A172 (cell line): ENCODE data around the gene CER1. TPM values are rescaled to one million over a fixed set of nuclear protein-coding genes. Genes with fewer than 3 reads are reported as not detected.

Source experiments
- DNase-seq: peaks from one replicate; pipeline ENCODE4 v3.0.0-alpha.2; 2015; ENCODE audit warnings: low spot score
- total RNA-seq: library from RNA; depleted of rRNA; stranded (reverse); fragments of >200 nt; shearing (Covaris generic); gene quantifications from 2 replicates; pipeline ENCODE4 v1.2.3, GENCODE V29; 2014; rRNA removed

The CER1 gene
- not detected in 2 replicates for total RNA-seq

- DNase-seq: no peak
These were observed at the start of gene CER1 for GRCh38 chr9:14722391-14723035. CER1 (minus strand) TSS chr9:14722733; CDS start chr9:14722672, 61 bp downstream.

GRCh38 chr9:14770592-14770991, 48.1 kb upstream of the CER1 start:
- DNase-seq: no peak

- DNase-seq: peak; percentile 18
These were observed 46.7 kb upstream of the CER1 start for GRCh38 chr9:14769230-14769571.

- DNase-seq: peak; percentile 40
These were observed 46.1 kb upstream of the CER1 start for GRCh38 chr9:14768405-14769229.

GRCh38 chr9:14766299-14766698, 43.8 kb upstream of the CER1 start:
- no peak for DNase-seq

GRCh38 chr9:14761584-14761983, 39.1 kb upstream of the CER1 start:
- DNase-seq: no peak

- DNase-seq: no peak
These were observed 37.5 kb upstream of the CER1 start for GRCh38 chr9:14760060-14760459.

GRCh38 chr9:14756291-14756690, 33.8 kb upstream of the CER1 start:
- DNase-seq: no peak

- DNase-seq: no peak
These were observed 30.3 kb upstream of the CER1 start for GRCh38 chr9:14752871-14753270.

- no peak for DNase-seq
These were observed 29.7 kb upstream of the CER1 start for GRCh38 chr9:14752271-14752670.

GRCh38 chr9:14750821-14751220, 28.3 kb upstream of the CER1 start:
- DNase-seq: no peak

GRCh38 chr9:14749741-14750211, 27.2 kb upstream of the CER1 start:
- DNase-seq: no peak

- no peak for DNase-seq
These were observed 25.8 kb upstream of the CER1 start for GRCh38 chr9:14748373-14748772.

GRCh38 chr9:14747111-14747510, 24.6 kb upstream of the CER1 start:
- DNase-seq: no peak

- no peak for DNase-seq
These were observed 24.1 kb upstream of the CER1 start for GRCh38 chr9:14746626-14747025.

- no peak for DNase-seq
These were observed 22.2 kb upstream of the CER1 start for GRCh38 chr9:14744768-14745167.

- no peak for DNase-seq
These were observed 18.8 kb upstream of the CER1 start for GRCh38 chr9:14741369-14741768.

- DNase-seq: no peak
These were observed 10.6 kb upstream of the CER1 start for GRCh38 chr9:14733133-14733532.

GRCh38 chr9:14731294-14731981, 8.9 kb upstream of the CER1 start:
- DNase-seq: no peak

- DNase-seq: no peak
These were observed 7.9 kb upstream of the CER1 start for GRCh38 chr9:14730461-14730898.

GRCh38 chr9:14723301-14723700, 768 bp upstream of the CER1 start:
- DNase-seq: no peak

GRCh38 chr9:14719231-14719923, 3.2 kb downstream of the CER1 start:
- DNase-seq: no peak
